ENCODE data around the gene ARAP2.

Gene ARAP2

DNA sequence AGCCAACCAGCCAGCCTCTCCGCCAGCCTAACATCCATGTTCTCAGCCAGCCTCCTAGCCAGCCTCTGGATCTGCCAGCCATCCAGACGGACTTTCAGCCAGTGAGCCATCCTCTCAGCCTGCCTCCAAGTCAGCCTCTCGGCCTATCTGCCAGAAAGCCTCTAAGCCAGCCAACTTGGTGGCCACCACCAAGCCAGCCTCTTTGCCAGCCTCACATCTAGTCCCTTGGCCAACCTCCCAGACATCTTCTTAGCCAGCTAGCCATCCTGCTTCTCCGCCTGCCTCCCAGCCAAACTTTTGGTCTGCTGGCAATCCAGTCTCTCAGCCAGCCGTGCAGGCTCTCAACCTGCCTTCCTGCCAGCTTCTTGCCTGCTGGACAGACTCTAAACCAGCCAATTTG is 16.4 kb upstream of the ARAP2 start:
- in situ Hi-C loops (cut with MboI; ENCODE audit: low sequenced_read_pairs), result no loop called here

DNA sequence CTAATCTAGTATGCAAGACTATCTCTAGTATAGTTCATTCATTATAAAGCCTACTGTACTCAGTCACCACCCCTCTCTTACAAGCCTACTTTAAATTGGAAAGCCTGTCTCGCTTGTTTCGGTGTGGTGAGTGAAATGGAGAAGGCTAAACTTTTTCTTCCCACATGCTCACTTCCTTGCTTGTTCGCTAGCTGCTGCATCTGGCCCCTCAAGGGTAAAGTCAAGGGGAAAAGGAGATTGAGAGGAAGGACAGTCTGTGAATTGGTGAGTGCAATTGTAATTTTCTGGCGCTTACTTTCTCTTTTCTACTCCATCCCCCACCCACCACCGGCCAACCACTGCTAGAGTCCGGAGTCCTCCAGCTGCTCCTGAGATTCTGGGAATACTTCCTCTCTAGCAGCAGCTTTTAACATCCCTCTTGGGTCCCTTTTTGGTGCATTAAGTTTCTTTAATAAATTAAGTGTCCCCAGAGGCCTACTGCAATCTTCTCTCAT is 12.1 kb upstream of the ARAP2 start:
- in situ Hi-C loops (cut with MboI; ENCODE audit: low sequenced_read_pairs), result no loop called here

DNA sequence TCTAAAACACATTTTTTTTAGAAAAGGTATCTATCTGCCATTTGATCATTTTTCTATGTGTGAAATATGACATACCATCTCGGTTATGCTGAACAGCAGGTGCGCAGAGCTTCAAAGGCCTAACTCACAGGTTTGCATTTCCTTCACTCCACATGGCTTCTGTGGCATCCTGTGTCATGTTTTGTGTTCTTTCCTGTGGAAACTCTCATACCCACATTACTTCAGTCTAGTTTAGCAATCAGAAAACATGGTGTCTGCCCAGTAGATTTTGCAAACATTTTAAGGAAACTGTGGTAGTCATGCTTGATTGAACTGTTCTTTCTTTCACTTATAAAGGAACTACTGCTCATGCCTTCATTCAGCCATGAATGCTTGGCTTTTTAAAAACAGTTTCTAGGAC is 11.3 kb upstream of the ARAP2 start:
- in situ Hi-C loops (cut with MboI; ENCODE audit: low sequenced_read_pairs), result no loop called here

DNA sequence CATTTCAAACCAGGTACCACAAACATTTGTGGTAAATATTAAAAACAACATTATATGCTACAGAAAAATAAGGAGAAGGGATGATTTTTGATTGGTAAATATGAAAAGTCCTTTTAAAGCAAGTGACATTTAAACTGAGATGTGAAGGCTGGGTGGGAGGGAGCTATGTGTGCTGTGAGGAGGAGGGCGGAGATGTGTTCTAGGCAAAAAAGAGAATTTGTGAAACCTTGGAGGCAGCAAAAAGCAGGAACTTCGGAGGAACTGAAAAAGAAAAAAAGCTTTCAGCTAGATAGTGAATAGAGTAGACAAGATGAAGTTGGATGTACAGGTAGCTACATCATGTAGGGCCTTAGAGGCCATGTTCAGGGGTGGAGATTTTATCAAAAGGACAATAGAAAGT is 10.1 kb upstream of the ARAP2 start:
- in situ Hi-C loops (cut with MboI; ENCODE audit: low sequenced_read_pairs), result no loop called here

DNA sequence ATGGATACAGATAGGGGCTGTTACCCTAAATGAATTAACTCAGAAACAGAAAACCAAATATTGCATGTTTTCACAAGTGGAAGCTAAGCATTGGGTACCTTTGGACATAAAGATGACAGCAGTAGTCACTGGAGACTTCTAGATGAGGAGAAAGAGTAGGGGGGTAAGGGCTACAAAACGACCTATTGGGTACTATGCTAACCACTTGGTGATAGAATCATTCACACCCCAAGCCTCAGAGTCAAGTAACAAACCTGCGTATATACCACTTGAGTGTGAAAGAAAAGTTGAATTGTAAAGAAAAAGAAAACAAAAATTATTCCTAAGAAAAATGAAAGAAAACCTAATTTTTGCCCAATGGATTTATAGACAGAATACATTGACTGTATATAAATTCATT is 7.7 kb upstream of the ARAP2 start:
- in situ Hi-C loops (cut with MboI; ENCODE audit: low sequenced_read_pairs), result no loop called here

DNA sequence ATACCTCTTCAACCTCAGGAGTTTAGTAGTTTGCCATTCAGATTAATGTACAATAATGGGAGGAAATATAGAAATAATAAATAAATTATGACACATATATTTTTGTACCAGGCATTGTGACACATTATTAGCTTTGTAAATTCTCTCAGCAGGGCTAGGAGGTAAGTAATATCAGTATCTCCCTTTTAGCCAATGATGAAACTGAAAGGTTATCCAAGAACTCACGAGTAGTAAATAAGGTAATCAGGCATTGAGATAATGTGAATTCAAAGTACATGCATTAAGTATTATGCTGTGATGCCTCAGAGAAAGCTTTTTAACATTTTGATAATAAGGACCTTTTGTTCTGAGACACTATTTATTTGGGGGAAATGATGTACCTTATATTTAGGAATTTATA is 5.3 kb upstream of the ARAP2 start:
- in situ Hi-C loops (cut with MboI; ENCODE audit: low sequenced_read_pairs), result no loop called here

DNA sequence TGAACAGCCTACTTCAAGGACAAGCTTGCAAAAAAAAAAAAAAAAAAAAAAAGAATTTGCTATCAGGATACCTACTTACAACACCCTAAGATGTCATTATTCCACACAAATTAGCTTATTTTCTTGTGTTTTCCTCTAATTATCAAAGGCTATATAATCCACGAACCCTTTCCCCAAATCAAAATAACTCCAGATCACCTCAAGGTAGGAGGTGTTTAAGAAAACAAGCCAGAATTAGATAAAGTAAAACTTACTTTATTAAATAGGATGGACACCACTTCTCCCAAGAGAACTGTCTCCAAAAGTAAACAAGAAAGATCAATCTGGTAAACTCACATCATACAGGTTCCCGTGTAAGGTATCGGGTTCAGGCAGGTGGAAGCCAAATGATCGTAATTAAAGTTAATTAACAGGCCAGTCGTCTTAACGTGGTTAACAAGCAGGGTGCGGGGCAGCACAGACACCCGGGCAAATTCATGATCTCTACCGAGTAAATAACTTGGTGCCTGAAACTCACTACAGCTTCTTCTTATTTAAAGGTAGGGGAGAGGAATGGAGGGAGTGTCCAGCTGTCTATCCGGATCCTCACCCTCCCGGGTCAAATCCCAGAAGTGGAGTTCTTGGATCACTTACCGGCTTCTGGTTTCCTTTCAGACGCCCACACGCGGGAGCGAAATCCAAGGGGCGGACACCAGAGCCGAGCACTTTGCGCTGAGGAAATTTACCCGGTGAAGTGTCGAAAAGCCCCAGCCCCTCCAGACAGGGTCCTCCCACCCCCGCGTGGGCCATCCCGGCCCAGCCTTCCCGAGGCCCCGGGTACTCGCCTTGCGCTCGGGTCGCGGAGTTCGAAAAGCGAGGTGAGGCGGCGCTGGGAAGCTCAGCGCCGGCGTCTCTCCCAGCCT is 708 bp downstream of the ARAP2 start:
- in situ Hi-C loops (cut with MboI; ENCODE audit: low sequenced_read_pairs), result no loop called here

DNA sequence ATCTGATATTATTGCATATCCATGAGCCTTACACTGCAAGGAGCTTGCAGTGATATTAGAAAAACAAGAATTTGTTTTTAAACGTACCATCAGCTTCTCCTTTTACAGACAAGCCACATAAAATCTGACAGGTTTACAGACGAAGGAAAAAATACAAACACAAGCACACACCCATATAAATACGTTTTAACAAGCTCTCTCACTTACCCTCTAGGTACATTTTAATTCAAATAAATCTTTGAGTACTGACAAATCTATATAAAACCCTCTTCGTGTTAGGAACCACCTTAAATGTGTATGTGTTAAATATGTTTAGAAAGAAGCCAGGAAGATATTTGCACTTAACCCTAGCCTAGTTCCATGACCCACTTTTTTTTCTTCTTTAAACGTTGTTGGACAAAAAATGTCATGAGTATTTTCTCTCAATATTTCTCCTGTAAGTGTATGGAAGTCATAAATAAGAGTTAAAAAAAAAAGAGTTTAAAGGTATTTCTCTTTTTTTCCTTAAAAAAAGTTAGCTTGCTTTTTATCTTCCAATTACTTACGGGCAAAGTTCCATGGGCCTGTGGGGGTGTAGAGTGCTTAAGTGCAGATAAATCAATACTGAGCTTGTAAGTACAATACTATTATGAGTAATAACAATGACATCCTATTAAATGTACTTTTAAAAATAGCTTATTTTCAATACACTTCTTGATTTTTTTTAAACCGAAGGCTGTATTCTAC is 1.5 kb downstream of the ARAP2 start:
- in situ Hi-C loops (cut with MboI; ENCODE audit: low sequenced_read_pairs), result no loop called here

DNA sequence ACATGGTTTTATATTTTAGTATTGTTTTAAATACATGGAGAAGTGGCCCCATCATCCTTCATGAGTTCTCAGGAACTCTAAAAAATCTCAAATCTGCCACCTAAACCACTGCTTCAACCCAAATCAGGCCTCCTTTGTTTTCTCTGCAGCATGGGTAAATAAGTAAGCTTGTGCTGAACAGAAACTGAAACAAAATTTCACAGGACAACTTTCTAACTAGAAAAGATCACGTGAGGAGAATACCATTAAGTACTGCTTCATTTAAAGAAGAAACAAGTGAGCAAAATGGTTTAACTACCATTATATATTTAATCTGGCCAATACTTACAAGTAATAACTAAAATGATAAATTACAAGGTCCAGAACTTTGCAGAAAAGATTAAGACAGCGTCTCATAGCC is 2.5 kb downstream of the ARAP2 start:
- in situ Hi-C loops (cut with MboI; ENCODE audit: low sequenced_read_pairs), result no loop called here

DNA sequence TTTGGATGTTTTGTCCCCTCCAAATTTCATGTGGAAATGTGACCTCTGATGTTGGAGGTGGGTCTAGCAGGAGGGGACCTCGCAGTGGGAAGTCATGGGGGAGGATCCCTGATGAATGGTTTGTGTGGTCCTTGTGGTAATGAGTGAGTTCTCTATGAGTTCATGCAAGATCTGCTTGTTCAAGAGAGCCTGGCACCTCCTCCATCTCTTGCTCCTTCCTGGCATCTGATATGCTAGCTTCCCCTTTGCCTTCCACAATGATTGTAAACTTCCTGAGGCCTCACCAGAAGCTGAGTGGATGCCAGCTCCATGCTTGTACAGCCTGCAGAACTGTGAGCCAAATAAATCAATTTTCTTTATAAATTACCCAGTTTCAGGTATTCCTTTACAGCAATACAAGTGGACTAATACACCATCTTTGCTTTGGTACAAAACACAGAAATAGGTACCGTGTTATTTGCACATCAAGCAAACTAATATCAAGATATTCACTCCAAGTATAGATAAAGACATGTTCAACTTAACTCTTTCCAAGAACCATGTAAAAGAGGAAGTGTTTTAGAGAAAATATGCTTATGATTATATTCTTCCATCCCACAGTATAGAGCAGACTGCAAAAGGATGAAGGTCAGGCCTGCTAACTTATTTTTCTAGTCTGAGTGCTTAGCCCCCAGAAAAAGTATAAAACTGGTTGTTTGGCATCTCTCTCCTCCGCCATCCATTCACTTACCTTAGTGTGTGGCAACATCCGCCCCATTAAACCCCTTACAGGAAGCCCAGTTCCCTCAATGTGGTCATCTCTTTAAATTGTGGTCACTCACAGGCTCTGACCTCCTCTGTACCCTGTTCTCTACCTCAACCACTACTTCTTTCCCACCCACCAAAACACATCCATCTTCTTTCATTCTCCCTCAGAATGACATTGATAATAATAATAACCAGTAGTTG is 6.7 kb downstream of the ARAP2 start:
- in situ Hi-C loops (cut with MboI; ENCODE audit: low sequenced_read_pairs), result no loop called here

DNA sequence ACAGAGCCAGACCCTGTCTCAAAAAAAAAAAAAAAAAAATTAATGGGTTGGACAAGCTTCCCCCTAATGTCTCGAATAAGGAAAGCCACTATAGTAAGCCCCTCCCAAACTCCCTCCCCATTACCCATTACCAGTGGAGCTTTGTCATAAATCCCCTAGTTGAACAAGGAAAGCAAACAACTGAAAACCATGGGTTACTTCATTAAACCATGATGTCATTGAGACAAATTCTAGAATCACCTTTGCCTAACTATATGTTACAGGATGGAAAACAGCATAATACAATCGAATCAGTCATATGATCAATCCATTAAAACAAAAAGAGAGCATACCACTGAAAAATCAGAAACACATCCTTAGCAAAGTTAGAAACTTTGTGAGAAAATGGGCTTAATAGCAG is 8.2 kb downstream of the ARAP2 start:
- in situ Hi-C loops (cut with MboI; ENCODE audit: low sequenced_read_pairs), result no loop called here

DNA sequence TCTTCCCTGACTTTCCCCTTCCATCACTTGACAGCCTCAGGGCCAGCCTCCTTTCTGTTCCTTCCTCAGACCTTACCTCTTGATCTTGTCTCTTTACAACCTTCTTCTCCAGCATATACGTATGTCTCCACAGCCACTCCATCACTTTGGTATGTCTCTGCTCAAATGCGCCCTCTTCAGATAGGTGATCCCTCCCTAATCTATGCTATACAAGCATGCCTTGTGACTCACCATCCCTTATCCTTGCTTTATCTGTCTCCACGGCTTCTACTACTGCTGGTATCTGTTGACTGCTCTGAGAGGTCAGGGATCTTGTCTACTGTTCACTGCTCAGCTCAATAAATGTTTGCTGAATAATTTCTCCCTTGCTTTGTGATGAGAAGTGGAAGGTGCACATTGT is 9.0 kb downstream of the ARAP2 start:
- in situ Hi-C loops (cut with MboI; ENCODE audit: low sequenced_read_pairs), result no loop called here

DNA sequence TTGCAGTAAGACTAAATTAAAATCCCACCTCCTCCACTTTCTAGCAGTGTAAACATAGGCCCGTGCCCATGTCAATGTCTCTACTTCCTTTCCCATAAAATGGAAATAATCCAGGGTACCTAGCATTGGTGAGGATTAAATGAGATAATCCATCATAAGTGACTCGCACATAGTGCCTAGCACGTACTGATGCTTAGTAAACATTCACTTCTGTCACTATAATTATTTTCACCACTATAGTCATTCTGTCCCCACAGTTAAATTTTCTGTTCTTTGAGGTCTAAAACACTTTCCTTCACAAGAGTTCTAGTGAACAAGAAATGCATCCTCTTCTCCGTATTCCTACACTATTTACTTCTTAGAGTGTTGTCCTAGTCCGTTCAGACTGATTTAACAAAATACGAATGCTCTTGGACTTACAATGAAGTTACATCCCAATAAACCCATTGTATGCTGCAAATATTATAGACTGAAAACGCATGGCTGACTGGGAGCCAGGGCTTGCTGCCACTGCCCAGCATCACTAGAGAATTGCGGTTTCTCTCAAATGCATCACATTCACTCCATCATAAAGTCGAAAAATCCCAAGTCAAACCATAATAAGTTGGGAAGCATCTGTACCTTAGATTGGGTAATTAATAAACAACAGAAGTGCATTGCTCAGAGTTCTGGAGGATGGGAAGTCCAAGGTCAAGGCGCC is 10.6 kb downstream of the ARAP2 start:
- in situ Hi-C loops (cut with MboI; ENCODE audit: low sequenced_read_pairs), result no loop called here

DNA sequence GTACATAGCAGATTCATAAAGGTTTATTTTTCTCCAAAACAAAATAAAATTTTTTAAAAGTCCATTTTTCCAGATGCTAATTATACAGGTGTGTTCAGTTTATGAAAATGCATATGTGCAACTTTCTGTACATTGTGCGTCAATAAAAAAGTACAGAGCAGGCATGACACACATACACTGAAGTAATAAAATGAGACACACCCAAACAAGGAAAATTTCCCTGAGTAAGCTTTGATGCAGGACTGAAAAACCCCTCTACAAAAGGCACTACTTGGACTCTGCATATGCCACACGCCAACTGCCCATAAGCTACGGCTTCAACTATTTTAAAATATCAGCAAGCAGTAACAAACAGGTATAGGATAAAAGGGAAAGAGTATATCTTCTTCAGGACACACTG is 13.8 kb downstream of the ARAP2 start:
- in situ Hi-C loops (cut with MboI; ENCODE audit: low sequenced_read_pairs), result no loop called here

DNA sequence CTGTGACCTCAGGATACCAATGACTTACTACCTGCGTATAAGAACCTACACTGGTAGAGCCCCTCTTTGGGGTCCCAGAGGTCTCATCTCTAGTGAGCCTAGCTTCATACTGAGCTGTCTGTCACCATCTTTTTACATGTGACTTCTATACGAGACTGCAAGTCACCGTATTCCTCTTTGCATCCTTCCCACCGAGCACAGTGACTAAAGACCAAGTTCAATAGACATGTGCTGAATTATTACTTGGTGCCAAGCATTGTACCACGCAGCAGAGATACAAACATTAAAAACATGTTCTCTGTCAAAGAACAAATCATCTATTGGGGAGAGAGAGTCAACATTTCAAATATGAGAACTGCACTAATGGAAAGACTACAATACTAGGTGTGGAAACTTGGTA is 16.4 kb downstream of the ARAP2 start:
- in situ Hi-C loops (cut with MboI; ENCODE audit: low sequenced_read_pairs), result no loop called here

DNA sequence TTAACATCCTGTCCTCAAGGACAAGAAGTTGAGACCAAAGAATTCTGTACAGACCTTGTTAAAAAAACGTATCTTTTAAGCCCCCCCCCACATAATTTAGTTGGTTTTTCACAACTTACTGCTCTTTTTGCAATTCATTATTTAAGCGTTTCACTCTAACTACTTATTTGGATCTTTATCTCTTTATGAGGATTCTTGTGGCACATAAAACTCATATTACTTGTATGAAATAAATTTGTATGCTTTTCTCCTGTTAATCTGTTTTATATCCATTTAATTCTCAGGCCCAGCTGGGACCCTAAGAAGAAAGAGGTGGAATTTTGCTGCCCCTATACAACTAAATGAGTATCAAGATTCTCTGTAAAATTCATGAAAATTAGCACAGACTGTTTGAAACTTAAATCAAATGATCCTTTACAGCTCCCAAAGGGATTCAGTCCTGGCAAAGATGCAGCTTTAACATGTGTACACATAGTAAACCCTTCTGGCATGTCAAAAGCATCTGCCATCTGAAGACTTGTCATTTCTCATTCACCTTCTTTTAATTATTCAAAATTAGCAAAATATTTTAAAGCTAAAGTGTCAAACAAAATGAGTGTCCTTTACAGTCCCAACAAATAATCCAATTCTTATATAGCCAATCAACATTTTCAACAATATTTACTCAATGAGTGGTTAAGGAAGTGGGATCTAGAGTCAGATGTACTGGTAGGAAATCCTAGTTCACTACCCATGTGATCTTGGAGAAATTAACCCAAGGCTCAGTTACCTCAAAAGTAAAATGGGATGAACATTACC is 17.7 kb downstream of the ARAP2 start:
- in situ Hi-C loops (cut with MboI; ENCODE audit: low sequenced_read_pairs), result no loop called here

DNA sequence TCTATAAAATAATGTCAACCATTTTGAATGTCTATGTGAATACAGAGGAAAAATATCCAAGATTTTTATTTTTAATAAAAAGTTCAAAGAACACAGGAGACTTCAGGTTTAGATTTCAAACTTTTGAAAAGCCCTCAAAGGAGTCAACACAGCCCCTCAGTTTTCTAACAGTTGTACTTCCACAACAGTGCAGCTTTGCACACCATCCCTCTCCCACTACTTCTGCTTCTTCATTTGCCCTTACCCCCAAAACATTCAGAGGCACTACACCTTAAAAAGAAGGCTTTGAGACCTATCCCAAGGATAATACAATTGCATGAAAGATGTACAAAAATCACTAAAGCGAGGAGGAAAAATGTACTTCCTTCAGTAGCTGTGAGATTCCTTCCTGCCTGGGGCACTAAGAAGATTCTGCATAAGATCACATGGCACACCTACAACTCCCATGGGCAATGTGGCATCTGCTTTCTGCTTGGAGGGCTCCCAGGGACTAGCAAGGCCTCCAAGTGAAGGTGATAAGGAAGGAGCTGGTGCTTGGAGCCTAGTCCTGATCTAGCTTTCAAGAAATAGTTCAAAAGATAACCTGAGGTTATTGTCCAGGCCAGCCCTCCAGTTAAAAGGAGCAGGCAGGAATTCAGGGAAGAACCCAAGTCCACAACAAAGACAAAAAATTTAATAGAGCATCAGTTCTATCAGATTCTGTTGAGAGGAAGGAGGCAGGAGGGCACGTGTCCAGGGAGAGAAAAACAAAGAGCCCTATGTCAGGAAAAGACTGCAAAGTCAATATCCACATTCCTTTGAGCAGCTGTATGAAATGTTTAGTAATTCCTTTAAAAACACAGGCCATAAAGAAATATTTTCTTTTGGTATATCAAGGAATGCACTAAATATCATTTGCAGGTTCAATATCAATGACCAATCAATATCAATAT is 19.1 kb downstream of the ARAP2 start:
- in situ Hi-C loops (cut with MboI; ENCODE audit: low sequenced_read_pairs), result no loop called here

DNA sequence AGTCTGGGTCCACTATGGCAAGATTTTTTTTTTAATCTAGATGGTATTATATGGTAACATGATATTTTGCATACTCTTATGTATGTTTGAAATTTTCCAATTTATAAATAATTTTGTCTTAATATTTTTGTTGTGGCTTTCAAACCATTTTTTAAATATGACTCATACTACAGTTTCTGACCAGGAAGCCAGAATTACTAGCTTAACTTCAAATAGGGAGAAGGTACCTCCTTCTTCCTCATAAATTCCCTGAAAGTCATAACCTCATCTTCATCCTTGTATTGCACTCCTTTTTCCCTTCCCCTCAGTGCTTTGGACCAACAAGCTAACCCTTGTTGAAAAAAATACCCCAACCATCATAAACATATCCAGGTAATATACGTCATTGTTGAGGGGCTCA is 21.6 kb downstream of the ARAP2 start:
- in situ Hi-C loops (cut with MboI; ENCODE audit: low sequenced_read_pairs), result no loop called here

DNA sequence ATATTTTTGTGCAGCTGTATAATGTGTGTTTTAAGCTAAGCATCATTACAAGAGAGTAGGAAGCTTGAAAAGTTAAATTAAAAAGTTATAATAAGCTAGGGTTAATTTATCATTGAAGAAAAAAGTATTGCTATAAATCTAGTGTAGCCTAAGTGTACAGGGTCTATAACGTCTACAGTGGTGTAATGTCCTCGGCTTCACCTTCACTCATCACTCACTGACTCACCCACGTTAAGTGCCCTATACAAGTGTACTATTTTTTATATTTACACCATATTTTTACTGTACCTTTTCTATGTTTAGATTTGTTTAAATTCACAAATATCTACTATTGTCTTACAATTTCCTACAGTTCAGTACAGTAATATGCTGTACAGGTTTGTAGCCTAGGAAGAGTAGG is 23.5 kb downstream of the ARAP2 start:
- in situ Hi-C loops (cut with MboI; ENCODE audit: low sequenced_read_pairs), result no loop called here
